Tibial artery (tissue), 4 donors: ENCODE results near the gene FCSK.

Experiments used
- DNase-seq, 2 donors: peaks; one replicate each; pipeline ENCODE4 v3.0.0-alpha.2; 2019
- H3K27ac ChIP-seq, 2 donors: fragments of 200-600 bp; sonication (generic) in 1 of 2; 1 replicate in 1 of 2; 2 replicates in 1 of 2; pipeline ENCODE4 v1.5.1; 2018 to 2019; ENCODE audit warnings: mild to moderate bottlenecking in 1 of 2
- H3K27me3 ChIP-seq, 2 donors: fragments of 200-600 bp; sonication (generic) in 1 of 2; one replicate each; pipeline versions ENCODE4 v1.5.1 to v1.6.0; 2016 to 2019
- H3K36me3 ChIP-seq, 3 donors: fragments of 200-600 bp; sonication (generic) in 2 of 3; one replicate each; pipeline ENCODE4 v1.5.1; 2016 to 2019; ENCODE audit warnings: mild to moderate bottlenecking in 2 of 3
- H3K4me1 ChIP-seq, 4 donors: fragments of 200-600 bp; sonication (generic) in 2 of 4; 1 replicate in 3 of 4; 2 replicates in 1 of 4; pipeline ENCODE4 v1.5.1; 2016 to 2019
- H3K4me3 ChIP-seq, 2 donors: fragments of 200-600 bp; sonication (generic) in 1 of 2; 1 replicate in 1 of 2; 2 replicates in 1 of 2; pipeline ENCODE4 v1.5.1; 2018 to 2019; ENCODE audit warnings: mild to moderate bottlenecking in 2 of 2
- H3K9me3 ChIP-seq, 3 donors: fragments of 200-600 bp; sonication (generic) in 1 of 3; one replicate each; pipeline ENCODE4 v1.5.1; 2016 to 2019
- CTCF ChIP-seq, 2 experiments: fragments of 200-600 bp in 1 of 2; fragments of 450-650 bp in 1 of 2; IDR thresholded peaks; one replicate each; pipeline ENCODE4 v1.5.1; 2017 to 2019; ENCODE audit warnings: antibody characterized with exemption in 2 of 2, mild to moderate bottlenecking in 1 of 2, moderate library complexity in 1 of 2
- intact Hi-C: fragments of 100-400 bp; cut with DNase I; formaldehyde crosslinking; loops from one replicate; pipeline ENCODE4 v1.15.0; 2023; ENCODE audit warnings: low total_unique reads

Gene FCSK

GRCh38 chr16:70438969-70439862 is 15.2 kb upstream of the FCSK start, which contains the start of gene ST3GAL2:
Gene ST3GAL2, minus strand, starts transcription at chr16:70439100. Its CDS starts 40,570 bp downstream, at chr16:70398530.
- peak in 1 of 2 experiments; percentile 33 for TF ChIP-seq CTCF (IDR thresholded peaks at IDR 0.05)
- Histone ChIP-seq H3K36me3 (no peaks in the 10 kb centered on the region), H3K4me3 (peak within 1 kb of the TSS; percentile 85 to 97), H3K27me3 (no peaks in the 10 kb centered on the region), H3K27ac (peak within 1 kb of the TSS; percentile 79 to 84), H3K9me3 (no peaks in the 10 kb centered on the region), H3K4me1 (peaks cover 0 to 34% (median 26%) of the 10 kb centered on the region in 4 donors)
- peak; percentile 96 to 98 for DNase-seq
- intact Hi-C loops: no loop called here

GRCh38 chr16:70440009-70440692 is 14.2 kb upstream of the FCSK start:
- Histone ChIP-seq H3K4me1 (peaks cover 0 to 26% (median 22%) of the 10 kb centered on the region in 4 donors), H3K27me3 (no peaks in the 10 kb centered on the region), H3K9me3 (no peaks in the 10 kb centered on the region), H3K4me3 (no peak overlapping the region), H3K27ac (no peak overlapping the region), H3K36me3 (no peaks in the 10 kb centered on the region)
- no peak for DNase-seq
- TF ChIP-seq CTCF (IDR thresholded peaks at IDR 0.05): no peak
- intact Hi-C loops: loop anchor here (2.0 kb wide), 1 partner anchor 57 kb away; no protein-coding TSS in a partner anchor

GRCh38 chr16:70441406-70441990 is 12.9 kb upstream of the FCSK start:
- no peak overlapping the region for H3K27ac ChIP-seq
- no peak for TF ChIP-seq CTCF (IDR thresholded peaks at IDR 0.05)
- peaks cover 0 to 26% (median 21%) of the 10 kb centered on the region in 4 donors for H3K4me1 ChIP-seq
- no peaks in the 10 kb centered on the region for H3K36me3 ChIP-seq
- no peak for DNase-seq
- no peaks in the 10 kb centered on the region for H3K9me3 ChIP-seq
- intact Hi-C loops: loop anchor here (2.0 kb wide), 1 partner anchor 59 kb away; no protein-coding TSS in a partner anchor
- H3K4me3 ChIP-seq: no peak overlapping the region
- no peaks in the 10 kb centered on the region for H3K27me3 ChIP-seq

GRCh38 chr16:70442344-70442743 is 12.1 kb upstream of the FCSK start:
- no peaks in the 10 kb centered on the region for H3K9me3 ChIP-seq
- DNase-seq: no peak
- intact Hi-C loops: no loop called here
- H3K36me3 ChIP-seq: no peaks in the 10 kb centered on the region
- H3K27me3 ChIP-seq: no peaks in the 10 kb centered on the region
- no peak overlapping the region for H3K27ac ChIP-seq
- TF ChIP-seq CTCF (IDR thresholded peaks at IDR 0.05): no peak
- H3K4me3 ChIP-seq: no peak overlapping the region
- peaks cover 0 to 19% (median 13%) of the 10 kb centered on the region in 4 donors for H3K4me1 ChIP-seq

GRCh38 chr16:70444249-70445063 is 9.9 kb upstream of the FCSK start:
- intact Hi-C loops: no loop called here

More at GRCh38 chr16:70444249-70445063, 9.9 kb upstream of the FCSK start:
- no peak overlapping the region for H3K4me3 ChIP-seq
- no peak for DNase-seq
- H3K36me3 ChIP-seq: no peaks in the 10 kb centered on the region
- no peak for TF ChIP-seq CTCF (IDR thresholded peaks at IDR 0.05)
- H3K27ac ChIP-seq: no peak overlapping the region
- H3K27me3 ChIP-seq: no peaks in the 10 kb centered on the region
- H3K9me3 ChIP-seq: no peaks in the 10 kb centered on the region
- peaks cover 0 to 4% (median 2%) of the 10 kb centered on the region in 4 donors for H3K4me1 ChIP-seq
